ENCODE data around the gene MEIS2.

The MEIS2 gene

GRCh38 chr15:36899696-36900095 lies 200.7 kb downstream of the MEIS2 start:
- TF ChIP-seq GATA1 (IDR thresholded peaks at IDR 0.05; ENCODE audit: low read depth, low read length) (no peak), POLR2A (IDR thresholded peaks at IDR 0.05; ENCODE audit: low read length) (no peak)
- no peak for DNase-seq

- no peak for DNase-seq
- TF ChIP-seq POLR2A (IDR thresholded peaks at IDR 0.05; ENCODE audit: low read length) (no peak), GATA1 (IDR thresholded peaks at IDR 0.05; ENCODE audit: low read depth, low read length) (no peak)
These were observed 201.7 kb downstream of the MEIS2 start for GRCh38 chr15:36898536-36899126.

- TF ChIP-seq POLR2A (IDR thresholded peaks at IDR 0.05; ENCODE audit: low read length), result no peak
- TF ChIP-seq GATA1 (IDR thresholded peaks at IDR 0.05; ENCODE audit: low read depth, low read length), result no peak
- DNase-seq, result no peak
These were observed 202.5 kb downstream of the MEIS2 start for GRCh38 chr15:36897834-36898233.

- DNase-seq, result no peak
- TF ChIP-seq GATA1 (IDR thresholded peaks at IDR 0.05; ENCODE audit: low read depth, low read length) (no peak), POLR2A (IDR thresholded peaks at IDR 0.05; ENCODE audit: low read length) (no peak)
These were observed 203.4 kb downstream of the MEIS2 start for GRCh38 chr15:36896949-36897348.

DNA sequence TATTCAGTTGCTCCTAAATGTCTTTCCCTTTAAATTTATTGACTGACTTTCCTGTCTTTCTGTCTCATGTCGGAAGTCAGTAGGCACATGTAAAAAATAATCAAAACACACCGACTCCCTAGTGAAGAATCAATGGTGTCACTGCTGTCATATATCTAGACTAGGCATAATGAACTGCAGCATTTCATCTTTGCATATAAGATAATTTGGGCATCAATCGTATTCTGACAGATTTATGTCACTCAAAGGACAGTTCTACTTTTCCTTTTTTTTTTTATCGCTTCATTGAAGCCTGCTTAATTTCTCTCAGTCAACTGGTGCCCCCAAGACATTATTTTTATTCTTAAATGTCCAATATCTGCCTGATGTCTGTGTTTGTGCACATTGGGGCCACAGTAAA lies 206.3 kb downstream of the MEIS2 start:
- no peak for TF ChIP-seq POLR2A (IDR thresholded peaks at IDR 0.05; ENCODE audit: low read length)
- TF ChIP-seq GATA1 (IDR thresholded peaks at IDR 0.05; ENCODE audit: low read depth, low read length), result no peak
- DNase-seq, result no peak

- TF ChIP-seq GATA1 (IDR thresholded peaks at IDR 0.05; ENCODE audit: low read depth, low read length) (no peak), POLR2A (IDR thresholded peaks at IDR 0.05; ENCODE audit: low read length) (no peak)
These were observed 207.1 kb downstream of the MEIS2 start for GRCh38 chr15:36893276-36893675.

GRCh38 chr15:36888011-36888992 lies 212.0 kb downstream of the MEIS2 start:
- no peak for TF ChIP-seq GATA1 (IDR thresholded peaks at IDR 0.05; ENCODE audit: low read depth, low read length)
- TF ChIP-seq POLR2A (IDR thresholded peaks at IDR 0.05; ENCODE audit: low read length), result no peak

More at GRCh38 chr15:36893276-36893675, 207.1 kb downstream of the MEIS2 start:
- DNase-seq, result no peak

GRCh38 chr15:36887214-36887961 lies 213.0 kb downstream of the MEIS2 start:
- no peak for DNase-seq
- TF ChIP-seq GATA1 (IDR thresholded peaks at IDR 0.05; ENCODE audit: low read depth, low read length) (no peak), POLR2A (IDR thresholded peaks at IDR 0.05; ENCODE audit: low read length) (no peak)

More at GRCh38 chr15:36888011-36888992, 212.0 kb downstream of the MEIS2 start:
- no peak for DNase-seq

- TF ChIP-seq POLR2A (IDR thresholded peaks at IDR 0.05; ENCODE audit: low read length) (no peak), GATA1 (IDR thresholded peaks at IDR 0.05; ENCODE audit: low read depth, low read length) (no peak)
- DNase-seq, result no peak
These were observed 213.6 kb downstream of the MEIS2 start for GRCh38 chr15:36886701-36887100.

GRCh38 chr15:36886191-36886590 lies 214.2 kb downstream of the MEIS2 start:
- TF ChIP-seq POLR2A (IDR thresholded peaks at IDR 0.05; ENCODE audit: low read length) (no peak), GATA1 (IDR thresholded peaks at IDR 0.05; ENCODE audit: low read depth, low read length) (no peak)
- DNase-seq, result no peak

DNA sequence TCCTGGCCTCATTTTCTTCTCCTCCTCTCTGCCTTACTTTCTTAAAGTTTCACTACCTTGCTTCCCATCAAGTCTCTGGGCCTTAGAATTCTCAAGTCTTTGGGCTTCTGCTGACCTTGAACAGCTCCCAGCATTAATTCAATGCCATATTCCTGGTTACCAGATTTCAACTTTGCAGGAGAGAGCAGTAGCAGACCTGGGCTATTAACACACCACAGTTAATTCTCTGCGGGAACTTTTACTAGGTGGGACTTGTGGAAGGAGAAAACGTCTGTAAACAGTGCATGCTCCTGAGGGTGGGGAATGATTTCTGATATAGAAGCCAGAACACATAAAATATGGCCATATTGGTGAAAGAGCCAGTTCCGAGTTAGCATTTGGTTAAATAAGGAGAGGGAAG lies 214.6 kb downstream of the MEIS2 start:
- TF ChIP-seq GATA1 (IDR thresholded peaks at IDR 0.05; ENCODE audit: low read depth, low read length) (no peak), POLR2A (IDR thresholded peaks at IDR 0.05; ENCODE audit: low read length) (no peak)
- DNase-seq, result no peak

GRCh38 chr15:36884936-36885635 lies 215.3 kb downstream of the MEIS2 start:
- DNase-seq, result no peak
- TF ChIP-seq GATA1 (IDR thresholded peaks at IDR 0.05; ENCODE audit: low read depth, low read length), result no peak
- no peak for TF ChIP-seq POLR2A (IDR thresholded peaks at IDR 0.05; ENCODE audit: low read length)

GRCh38 chr15:36884518-36884875 lies 215.9 kb downstream of the MEIS2 start:
- no peak for TF ChIP-seq GATA1 (IDR thresholded peaks at IDR 0.05; ENCODE audit: low read depth, low read length)
- TF ChIP-seq POLR2A (IDR thresholded peaks at IDR 0.05; ENCODE audit: low read length), result no peak
- DNase-seq, result no peak
